IPS-18c (cell line): ENCODE measurements around the gene ZNF75A.

Experiments
- H3K4me3 ChIP-seq: 2 replicates; pipeline ENCODE4 v1.7.0; 2013; ENCODE audit warnings: low read depth, mild to moderate bottlenecking, low read length, moderate library complexity; ENCODE audit not compliant: insufficient read depth
- H3K9me3 ChIP-seq: one replicate; pipeline ENCODE4 v1.6.1; 2013; ENCODE audit warnings: mild to moderate bottlenecking, low read length, moderate library complexity; ENCODE audit not compliant: control insufficient read depth, insufficient read depth

The ZNF75A gene

DNA sequence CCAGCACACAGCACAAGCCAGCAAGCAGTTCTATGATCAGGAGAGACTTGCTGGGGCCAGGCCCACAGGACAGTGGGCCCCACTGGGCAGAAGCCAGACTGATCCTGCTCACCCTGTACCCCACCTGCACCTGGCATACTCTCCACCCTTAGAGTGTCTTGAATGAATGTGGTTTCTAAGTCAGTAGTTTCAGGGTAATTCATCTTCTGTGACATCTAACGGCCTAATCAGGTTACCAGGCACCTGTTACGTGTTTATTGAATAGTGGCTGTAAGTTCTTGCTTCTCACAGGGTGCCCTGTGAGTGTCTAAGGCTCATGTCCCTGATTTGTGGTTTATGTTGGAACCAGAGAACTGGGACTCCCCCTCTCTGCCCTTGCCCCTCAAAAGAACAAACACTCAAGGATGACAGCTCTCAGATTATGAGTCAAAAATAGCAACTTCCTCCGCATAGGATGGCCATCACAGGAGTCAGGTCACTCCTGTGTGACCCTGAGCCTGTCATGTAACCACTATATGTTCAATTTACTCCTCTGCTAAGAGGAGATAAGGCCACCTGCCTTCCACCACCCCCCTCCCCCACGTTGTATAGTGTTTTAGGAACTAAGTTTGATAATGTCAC lies 43.4 kb downstream of the ZNF75A start:
- Histone ChIP-seq H3K9me3 (no peaks in the 10 kb centered on the region), H3K4me3 (no peak overlapping the region)

DNA sequence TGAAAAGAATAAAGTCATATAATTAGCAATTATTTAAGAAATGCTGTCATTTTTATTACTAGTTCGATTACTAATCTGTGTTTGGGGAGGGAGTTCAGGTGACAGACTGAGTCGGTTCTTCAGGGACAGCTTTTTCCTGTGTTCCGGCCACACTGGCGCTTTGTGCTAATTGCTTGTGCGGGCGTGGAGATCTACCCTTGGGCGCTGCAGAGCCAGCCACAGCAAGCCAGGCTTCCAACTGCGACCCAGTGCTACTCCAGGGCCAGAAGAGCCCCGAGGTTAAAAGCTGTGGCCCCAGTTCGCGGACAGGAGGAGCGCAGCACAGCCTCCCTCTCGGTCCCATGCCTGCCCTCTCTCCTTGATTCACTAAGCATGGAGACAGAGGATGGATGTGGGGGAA lies 43.9 kb downstream of the ZNF75A start:
- no peak overlapping the region for H3K4me3 ChIP-seq

DNA sequence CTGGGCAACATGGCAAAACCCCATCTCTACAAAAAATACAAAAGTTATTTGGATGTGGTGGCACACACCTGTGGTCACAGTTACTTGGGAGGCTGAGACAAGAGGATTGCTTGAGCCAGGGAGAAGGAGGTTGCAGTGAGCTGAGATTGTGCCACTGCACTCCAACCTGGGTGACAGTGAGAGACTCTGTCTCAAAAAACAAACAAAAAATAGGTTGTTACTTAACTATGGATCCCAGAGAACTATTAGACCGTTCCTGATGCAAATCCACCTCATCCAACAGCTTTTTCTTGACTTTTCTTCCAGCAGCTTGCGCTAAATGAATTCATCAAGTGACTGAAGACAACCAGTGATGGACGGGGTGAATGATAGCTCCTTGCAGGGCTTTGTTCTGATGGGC lies 50.3 kb downstream of the ZNF75A start, which contains the start of gene OR2C1:
Gene OR2C1, plus strand, starts transcription at position 301 of the 400 bp plus-strand sequence. Its CDS starts 52 bp downstream, at position 353.
- H3K4me3 ChIP-seq, result no peak within 1 kb of the TSS

More for the DNA sequence above, 43.9 kb downstream of the ZNF75A start:
- no peaks in the 10 kb centered on the region for H3K9me3 ChIP-seq

DNA sequence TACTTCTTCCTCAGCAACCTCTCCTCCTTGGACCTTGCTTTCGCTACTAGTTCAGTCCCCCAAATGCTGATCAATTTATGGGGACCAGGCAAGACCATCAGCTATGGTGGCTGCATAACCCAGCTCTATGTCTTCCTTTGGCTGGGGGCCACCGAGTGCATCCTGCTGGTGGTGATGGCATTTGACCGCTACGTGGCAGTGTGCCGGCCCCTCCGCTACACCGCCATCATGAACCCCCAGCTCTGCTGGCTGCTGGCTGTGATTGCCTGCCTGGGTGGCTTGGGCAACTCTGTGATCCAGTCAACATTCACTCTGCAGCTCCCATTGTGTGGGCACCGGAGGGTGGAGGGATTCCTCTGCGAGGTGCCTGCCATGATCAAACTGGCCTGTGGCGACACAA lies 50.8 kb downstream of the ZNF75A start:
- peaks cover 2% of the 10 kb centered on the region for H3K9me3 ChIP-seq
- H3K4me3 ChIP-seq, result no peak overlapping the region

More for the DNA sequence above, 50.3 kb downstream of the ZNF75A start, which contains the start of gene OR2C1:
- no peaks in the 10 kb centered on the region for H3K9me3 ChIP-seq

DNA sequence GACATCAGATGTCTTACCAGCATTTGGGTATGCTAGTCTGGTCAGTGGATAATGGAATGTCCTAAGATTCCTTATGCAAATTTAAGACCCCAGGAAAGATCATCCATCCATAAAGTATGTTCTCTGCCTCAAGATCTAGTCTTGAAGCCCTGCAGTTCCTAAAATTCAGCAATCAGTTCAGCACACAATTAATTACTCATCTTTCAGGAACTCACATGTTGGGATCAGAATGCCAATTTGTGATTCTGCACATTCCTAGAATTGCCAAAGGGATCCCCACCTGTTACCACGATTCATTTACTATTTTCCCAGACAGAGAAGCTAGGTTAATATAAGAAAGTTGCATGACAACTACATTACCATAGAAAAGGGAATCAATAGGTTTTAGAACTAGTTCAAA lies 53.6 kb downstream of the ZNF75A start:
- no peak overlapping the region for H3K4me3 ChIP-seq
- peaks cover 2% of the 10 kb centered on the region for H3K9me3 ChIP-seq

DNA sequence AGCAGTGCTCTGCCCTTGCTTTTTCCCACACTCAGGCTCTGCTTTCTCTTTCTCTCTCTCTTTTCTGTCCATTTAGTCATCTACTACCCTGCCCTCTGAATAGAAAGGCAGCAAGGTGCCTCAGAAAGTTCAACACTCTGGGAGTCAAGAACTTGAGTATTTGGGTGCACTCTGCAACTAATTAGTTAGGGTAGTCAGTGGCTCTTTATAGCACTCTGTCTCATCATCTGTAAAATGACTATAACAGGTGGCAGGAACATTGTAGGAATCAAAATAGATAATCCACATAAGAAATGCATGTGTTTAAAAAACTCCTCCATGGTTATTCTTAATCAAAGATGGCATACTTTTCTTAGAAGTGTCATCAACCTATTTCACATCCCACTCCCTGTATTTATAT lies 57.6 kb downstream of the ZNF75A start:
- H3K4me3 ChIP-seq, result no peak overlapping the region
- peaks cover 7% of the 10 kb centered on the region for H3K9me3 ChIP-seq

DNA sequence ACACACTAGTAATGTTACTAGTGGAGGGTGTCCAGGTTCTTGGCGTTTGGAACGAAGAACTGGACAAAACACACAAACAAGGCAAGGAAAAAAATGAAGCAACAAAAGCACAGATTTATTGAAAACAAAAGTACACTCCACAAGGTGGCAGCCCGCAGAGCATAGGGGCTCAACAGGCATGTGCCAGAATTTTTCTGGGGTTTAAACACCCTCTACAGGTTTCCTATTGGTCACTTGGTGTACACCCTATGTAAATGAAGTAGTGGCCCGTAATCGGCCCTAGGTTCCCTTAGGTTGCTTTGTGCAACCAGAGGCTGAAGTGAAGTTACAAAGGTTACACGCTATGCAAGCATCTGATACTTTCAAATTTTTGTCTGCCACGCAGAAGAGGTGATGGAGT lies 58.5 kb downstream of the ZNF75A start:
- Histone ChIP-seq H3K4me3 (no peak overlapping the region), H3K9me3 (peaks cover 9% of the 10 kb centered on the region)

DNA sequence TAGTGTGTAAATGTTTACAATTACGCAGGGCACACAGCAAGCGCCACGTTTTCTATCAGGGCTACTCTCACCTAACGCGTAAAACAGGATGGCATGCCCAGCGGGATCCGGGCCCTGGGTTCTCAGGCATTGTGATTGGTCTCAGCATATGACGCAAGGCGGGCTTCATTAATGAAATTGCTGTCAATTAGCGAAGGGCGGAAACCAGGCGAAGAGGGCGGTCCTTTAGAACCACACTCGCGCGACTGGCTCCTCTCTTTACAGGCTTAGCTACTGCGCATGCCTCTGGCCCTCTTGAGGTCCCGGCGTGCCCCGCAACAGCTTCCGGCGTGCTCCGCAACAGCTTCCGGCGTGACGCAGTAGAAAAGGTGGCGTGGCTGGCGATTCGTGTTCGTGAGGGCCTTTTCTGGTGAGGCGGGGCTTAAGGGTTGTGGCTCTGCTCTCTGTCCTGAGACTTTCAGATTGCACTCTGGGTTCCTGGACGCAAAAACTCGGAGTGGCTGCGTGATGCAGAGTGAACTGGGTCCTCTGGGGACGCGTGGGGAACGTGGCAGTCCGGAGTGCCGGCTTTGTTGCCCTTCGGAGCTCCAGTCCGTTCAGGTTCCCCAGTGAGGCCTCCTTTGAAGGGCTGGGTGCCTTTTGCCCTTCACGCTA lies 59.6 kb downstream of the ZNF75A start:
- H3K4me3 ChIP-seq, result no peak overlapping the region; the same call in 1 of the 2 replicates
- peaks cover 10% of the 10 kb centered on the region for H3K9me3 ChIP-seq
